GM11168 (cell line): Measurements from ENCODE around the gene CDK11A.
"Not testable (repeated sequence)": the region's sequence is repeated elsewhere in the genome, so short reads cannot be mapped to it uniquely, and the experiment has no call there.

ENCODE experiments used
- in situ Hi-C: fragments of 300-500 bp; cut with MboI; formaldehyde crosslinking; loops from one replicate; pipeline ENCODE4 v1.12.0; 2022; ENCODE audit warnings: low sequenced_read_pairs; ENCODE audit not compliant: unreplicated experiment

Gene CDK11A

DNA sequence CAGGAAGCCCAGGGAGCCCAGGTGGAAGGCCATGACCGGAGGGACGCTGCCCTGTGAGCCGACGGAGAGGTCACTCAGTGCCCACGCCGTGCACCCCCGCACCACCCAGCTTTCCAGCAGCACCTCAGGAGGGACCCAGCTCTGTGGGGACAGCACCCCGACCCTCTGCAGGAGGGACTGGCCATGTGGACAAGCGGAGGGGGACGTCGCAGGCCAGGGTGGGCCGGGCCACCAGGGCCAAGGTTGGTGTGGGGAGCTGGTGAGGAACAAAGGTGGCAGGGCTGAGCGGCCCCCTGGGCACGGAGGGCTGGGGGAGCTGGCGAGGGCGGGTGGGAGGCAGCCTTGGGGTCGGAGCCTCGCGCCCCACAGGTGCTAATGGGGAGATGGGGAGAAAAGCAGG lies 31.3 kb upstream of the CDK11A start:
- in situ Hi-C loops: no loop called here

DNA sequence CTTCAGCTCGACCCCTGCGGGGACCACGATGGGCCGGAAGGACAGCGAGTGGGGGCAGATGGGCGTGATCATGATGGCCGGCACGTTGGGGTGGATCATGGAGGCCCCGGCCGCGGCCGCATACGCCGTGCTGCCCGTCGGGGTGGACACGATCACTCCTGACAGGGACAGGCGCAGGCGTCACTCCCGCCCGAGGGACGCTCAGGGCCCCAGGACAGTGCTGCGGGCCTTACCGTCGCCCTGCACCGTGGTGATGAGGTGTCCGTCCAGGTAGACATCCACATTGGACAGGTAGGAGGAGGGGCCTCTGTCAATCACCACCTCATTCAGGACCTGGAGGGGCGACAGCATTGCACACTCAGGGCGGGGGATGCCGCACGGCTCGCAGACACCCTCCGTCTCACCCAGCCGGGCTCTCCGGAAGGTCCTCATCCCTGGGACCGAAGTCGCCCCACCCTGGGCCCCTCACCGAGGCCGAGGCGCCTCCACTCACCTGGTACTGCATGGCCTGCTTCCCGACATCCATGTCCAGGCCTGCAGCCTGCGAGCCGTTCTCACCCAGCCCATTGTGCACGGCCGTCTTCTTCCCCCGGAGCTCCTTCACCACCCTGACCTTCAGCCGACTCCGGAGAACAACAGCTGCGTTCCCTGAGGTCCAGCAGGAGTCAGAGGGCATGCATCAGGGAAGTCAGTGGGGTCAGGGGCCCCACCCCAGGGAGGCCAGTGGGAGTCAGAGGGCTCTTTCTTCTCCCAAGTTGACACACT lies 30.1 kb upstream of the CDK11A start:
- in situ Hi-C loops: no loop called here

DNA sequence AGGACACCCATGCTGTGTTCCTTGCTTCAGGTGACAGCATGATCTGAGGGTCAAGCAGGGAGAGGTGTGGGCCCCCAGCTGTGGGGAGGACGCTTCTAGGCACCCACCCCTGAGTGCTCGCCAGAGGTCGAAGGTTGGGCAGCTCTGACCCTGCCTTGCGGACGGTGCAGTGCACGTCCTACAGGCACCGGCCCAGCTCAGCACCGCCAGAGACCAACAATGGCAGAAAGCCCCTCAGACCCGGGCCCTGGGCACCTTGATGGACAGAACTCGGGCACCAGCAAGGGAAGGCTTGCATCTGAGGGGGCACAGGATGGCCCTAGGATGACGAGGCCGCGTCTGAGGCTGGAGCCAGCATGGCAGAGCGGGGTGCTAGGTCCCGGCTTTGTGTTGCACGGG lies 29.4 kb upstream of the CDK11A start:
- in situ Hi-C loops: no loop called here

DNA sequence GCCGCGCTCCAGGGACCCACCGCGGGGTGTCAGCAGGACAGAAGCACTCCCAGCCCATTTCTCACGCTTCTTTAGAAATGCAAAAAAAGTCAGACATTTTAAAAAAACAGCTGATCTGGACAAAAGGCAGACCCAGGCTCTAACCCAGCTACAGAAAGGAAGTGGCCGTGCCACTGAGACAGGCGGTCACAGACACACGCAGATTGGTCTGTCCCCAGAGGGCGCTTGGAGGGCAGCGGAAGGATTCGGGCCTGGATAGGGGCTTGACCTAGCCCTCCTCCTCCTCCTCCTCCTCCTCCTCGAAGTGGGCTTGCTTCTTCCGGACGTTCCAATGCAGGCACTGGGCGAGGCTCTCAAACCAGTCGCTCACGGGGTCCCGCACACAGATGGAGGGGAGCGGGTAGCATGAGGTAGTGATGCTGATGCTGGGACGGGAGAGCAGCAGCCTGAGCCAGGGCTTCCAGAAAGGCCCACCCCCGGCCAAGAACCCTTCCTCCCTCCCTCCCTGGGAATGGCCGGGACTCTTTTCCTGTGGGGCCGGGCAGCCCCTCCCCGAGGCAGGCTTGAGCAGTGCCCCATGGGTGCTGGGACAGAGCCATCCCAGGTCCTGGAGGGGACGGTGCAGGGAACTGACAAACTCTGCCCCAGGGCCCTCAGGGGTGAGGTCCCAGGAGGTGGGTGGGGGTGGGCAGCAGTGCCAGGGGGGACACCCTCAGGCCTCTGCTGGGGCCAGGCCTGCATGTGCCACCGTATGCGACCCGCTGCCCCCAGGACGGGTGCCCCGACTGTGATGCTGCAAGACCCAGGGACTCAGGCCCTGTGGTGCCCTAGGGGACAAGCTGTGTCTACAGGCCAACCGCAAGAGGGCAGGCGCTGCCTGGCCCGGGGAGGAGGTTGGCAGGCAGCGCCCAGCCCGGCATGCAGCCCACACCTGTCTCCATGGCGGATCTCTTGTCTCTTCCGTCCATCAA lies 28.8 kb upstream of the CDK11A start:
- in situ Hi-C loops: no loop called here

DNA sequence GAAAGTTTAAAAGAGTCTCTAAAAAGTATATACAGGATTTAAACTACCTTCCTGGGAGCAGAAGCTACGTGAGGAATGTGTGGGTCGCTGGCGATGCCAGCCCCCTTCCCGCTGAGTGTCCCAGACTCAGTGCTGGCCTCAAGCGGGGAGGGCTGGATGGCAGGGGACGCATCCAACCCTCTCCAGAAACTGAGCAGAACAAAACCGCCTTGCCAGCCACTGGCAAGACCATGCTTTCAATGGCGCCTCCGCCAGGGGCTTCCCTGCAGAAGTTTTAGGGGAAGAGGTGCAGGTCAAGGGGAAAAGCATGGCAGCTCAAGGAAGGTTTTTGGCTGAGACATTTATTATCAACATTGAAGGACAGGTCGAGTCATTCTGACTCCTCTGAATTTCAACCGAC lies 28.0 kb upstream of the CDK11A start:
- in situ Hi-C loops: no loop called here

DNA sequence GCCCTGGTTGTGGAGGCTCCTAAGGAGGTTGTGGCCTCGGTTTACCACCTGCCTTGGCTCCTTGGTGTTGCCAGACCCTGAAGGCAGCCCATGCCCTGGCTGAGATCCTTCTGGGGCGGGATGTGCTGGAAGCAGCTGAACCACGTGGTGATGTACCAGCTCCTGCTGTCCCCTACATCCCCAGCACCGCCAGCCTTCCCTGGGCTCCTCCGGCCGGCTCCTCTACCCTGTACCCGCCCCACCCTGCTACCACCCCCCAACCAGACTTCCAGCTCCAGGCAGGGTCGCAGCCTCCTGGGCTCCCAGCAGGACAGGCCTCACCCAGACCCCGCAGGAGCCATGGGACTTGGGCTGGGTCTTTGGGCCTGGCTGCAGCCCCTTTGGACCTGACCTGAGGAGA lies 25.8 kb upstream of the CDK11A start:
- in situ Hi-C loops: loop anchor here (5.0 kb wide), 1 partner anchor 53 kb away; no protein-coding TSS in a partner anchor

DNA sequence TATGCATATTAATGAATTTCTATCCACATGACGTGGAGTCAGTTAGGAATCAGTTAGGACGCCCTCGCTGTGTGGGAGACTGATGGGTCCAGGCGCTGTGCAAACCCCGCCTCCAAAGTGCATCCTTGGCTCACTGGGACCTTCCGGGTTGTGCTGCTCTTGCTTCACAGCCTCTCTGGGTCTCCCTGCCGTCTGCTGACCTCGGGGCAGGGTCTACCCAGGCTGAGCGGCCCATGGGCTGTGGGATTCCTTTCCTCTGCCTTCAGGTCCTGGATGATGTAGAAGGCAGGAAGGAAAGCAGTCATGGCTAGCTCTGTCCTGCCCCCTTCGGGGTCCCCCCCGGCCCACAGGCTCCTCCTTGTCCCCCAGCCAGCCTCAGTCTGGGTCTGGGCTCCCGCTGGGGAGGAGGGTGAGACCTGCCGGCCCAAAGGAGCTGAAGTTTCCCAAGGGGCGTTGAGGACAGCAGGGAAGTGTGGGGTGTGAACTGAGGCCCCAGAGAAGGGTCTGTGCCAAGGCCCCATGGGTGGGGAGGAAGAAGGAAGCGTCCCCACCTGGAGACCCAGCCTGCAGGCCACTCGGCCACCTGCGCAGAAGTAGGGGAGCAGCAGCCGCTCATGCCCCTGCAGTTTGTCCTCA lies 24.6 kb upstream of the CDK11A start:
- in situ Hi-C loops: loop anchor here (5.0 kb wide), 1 partner anchor 52 kb away; no protein-coding TSS in a partner anchor

DNA sequence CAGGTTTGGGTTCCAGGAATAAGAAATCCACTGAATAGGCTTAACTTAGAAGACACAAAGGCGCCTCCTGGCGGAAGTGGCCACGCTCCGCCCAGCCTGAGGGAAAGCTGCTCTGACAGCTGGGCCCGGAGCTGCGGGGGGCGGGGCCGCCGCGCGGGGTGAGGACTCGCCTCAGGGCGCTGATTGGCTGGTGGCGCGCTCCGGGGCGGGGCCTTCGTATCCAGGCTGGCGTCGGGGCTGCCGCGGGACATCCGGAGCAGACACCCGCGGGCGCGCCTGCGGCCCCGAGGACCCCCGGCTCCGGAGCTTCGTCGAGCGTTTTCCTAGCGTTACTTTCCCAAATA lies 22.4 kb upstream of the CDK11A start:
- in situ Hi-C loops: loop anchor here (5.0 kb wide), 1 partner anchor 49 kb away; no protein-coding TSS in a partner anchor

DNA sequence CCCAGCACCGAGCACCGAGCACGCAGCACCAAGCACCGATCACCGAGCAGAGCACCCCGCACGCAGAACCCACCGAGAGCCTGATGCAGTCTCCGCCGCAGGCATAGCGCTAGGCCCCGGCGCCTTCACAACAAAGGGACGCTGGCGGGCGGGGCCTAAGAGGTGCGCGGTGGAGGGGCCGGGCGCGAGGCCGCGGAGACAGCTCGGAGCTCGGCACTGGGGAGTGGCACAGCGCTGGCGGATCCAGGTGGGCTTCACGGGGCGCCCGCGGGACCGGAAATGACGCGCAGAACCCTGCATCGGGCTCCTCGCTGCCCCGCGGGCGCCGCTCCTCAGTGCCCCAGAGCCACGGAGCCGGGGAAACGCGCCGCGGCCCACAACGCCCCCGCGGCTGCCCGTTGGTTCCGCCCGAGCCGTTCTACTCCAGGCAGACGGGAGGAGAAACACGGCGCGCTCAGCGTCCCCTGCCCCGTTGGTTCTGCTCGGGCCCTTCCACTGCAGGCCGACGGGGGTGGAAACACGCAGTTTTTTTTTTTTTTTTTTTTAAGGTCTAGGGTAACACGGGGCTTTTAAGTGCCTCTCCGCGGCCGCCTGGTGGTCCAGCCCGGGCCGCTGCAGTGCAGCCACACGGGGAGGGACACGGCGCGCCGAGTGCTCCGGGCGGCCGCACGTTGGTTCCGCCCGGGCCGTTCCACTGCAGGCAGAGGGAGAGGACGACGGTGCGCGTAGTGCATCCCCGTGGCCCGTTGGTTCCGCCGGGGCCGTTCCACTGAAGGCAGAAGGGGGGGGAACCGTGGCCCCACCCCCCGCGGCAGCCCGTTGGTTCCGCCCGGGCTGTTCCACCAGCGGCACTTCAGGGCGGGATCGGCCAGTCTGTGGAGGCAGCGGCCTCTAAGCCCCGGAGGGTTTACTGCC lies 21.8 kb upstream of the CDK11A start:
- in situ Hi-C loops: loop anchor here (5.0 kb wide), 1 partner anchor 49 kb away; no protein-coding TSS in a partner anchor

DNA sequence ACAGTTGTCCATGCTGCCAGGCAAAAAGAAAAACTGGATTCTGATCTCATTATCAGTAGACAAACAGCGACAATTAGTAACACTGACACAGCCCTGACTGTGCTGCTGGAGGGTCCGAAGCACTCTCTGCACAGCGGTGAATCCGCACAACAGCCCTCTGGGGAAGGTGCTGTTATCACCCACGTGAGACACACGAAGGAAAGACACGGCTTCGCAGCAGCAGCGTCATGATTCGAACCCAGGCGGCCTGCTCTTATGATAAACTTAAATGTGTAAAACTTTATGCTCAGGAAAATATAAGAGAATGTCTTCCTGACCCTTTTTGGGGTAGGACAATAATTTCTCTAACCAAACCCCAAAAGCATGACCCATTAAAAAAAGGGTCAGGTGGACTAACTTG lies 18.4 kb upstream of the CDK11A start:
- in situ Hi-C loops: not testable (repeated sequence)

DNA sequence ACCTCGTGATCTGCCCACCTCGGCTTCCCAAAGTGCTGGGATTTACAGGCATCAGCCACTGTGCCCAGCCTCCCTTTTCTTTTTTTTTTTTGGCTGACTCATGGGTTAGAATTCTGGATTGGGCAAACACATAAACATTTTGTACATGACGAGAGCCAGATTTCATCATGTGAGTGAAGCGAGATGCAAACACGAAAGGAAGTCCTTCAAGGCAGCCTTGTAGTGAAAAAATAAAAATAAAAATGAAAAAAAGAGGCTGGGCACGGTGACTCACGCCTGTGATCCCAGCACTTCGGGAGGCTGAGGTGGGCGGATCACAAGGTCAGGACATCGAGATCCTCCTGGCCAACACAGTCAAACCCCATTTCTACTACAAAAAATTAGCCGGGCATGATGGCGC lies 16.9 kb upstream of the CDK11A start:
- in situ Hi-C loops: not testable (repeated sequence)

DNA sequence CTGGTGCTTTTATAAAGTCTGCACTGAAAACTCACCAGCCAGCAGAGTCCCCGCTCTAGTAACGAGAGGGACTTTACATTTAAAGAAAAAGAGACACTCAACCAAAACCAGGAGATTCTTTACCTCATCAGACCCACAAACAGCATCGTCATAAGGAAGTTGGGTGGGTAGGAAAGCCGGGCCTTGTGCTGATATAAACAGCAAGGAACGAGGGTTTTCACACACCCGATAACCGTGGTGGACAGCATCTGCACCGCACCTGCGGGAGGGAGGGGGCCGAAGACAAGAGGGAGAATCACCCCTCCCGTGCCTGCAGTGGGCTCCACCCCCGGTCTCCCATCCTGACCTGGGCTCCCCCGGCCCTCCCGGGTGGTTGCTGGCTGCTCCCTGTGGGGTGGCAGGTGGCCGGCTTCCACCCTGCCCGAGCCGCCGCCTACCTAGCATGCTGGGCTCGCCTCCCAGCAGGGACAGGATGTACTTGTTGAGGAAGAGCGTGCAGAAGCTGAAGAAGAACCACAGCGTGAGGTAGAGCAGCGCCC lies 14.7 kb upstream of the CDK11A start:
- in situ Hi-C loops: not testable (repeated sequence)

DNA sequence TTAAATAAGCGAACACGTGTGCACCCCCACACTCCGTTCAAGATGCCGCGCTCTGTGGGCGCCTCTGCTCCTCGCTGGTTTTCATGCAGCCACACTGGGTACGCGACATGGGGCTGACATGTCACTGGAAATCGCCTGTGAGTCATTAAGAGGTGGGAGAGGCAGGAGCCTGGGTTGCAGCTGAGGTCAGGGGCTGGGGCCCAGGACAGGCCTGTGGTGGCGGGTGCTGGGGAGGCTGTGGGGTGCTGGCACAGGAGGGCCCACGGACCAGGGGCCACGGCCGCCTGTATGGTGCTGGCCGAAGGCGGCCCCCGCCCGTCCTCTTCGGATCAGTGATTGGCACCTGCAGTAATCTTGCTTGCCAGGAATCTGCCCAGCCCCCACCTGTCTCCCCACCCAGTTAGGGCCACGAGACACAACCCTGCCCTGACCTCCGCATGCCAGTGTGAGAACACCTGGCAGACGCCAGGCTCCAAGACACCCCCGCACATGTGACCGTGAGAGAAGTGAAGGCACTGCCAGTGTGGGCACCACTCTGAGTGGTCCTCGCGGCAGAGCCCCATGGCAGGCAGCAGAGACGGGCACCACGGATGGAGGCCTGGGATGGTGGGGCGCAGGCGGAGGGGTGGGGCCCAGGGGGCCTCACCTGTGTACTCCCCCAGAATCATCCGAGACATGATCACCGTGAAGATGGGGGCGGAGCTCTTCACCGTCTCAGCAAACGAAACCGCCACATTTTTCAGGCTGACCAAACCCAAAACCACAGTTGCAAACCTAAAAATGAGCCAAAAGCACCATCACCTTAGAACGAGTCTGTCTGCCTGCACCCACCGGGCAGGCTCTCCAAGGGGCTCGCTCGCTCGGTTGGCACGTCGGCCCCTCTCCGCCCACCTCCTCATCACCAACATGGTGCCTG lies 13.8 kb upstream of the CDK11A start:
- in situ Hi-C loops: not testable (repeated sequence)

DNA sequence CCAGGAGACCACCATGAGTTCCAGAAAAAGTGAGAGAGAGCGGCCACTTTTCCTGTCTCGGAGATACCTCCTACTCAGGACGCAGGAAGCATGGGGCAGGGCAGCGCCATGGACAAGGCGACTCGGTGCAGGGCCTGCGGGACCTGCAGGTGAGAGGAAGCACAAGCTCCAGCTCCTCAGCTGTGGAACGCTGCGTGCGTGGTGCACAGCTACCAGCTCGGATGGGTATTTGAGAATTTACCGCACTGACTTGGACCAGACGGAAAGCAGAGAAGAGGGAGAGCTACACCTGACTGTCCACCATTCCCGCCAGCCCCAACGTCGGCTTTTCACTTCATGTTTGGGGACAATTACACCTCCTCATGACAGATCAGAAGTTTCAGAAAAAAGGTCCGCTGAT lies 8.2 kb upstream of the CDK11A start:
- in situ Hi-C loops: no loop called here

DNA sequence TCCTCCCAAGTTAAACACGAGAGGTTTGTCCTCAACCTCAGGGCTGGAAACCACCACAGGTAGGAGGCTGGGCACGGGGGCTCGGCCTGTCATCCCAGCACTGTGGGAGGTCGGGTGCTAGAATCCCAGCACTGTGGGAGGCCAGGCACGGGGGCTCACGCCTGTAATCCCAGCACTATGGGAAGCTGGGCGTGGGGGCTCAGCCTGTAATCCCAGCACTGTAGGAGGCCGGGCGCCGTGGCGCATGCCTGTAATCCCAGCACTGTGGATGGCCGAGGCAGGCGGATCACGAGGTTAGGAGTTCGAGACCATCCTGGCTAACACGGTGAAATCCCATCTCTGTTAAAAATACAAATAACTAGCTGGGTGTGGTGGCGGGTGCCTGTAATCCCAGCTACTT lies 6.7 kb upstream of the CDK11A start:
- in situ Hi-C loops: no loop called here

DNA sequence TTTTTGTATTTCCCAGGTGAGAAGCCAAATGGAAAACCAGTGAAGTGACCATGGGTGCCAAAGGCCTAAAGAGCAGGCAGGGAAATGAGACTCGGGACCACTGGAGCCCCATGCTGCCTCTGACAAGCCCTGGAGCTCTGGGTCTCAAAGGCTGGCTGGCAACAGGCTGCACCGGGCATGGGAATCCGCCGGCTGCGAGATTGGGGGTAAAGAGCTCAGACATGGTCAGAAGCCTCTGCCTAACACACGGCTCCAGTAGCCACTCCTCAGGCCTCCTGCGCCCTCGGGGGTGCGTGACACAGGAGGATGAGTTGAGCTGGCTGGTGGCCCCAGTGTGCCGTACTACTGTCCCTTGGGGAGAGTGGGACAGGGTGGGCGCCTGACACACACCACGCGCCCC lies 6.1 kb upstream of the CDK11A start:
- in situ Hi-C loops: not testable (repeated sequence)

DNA sequence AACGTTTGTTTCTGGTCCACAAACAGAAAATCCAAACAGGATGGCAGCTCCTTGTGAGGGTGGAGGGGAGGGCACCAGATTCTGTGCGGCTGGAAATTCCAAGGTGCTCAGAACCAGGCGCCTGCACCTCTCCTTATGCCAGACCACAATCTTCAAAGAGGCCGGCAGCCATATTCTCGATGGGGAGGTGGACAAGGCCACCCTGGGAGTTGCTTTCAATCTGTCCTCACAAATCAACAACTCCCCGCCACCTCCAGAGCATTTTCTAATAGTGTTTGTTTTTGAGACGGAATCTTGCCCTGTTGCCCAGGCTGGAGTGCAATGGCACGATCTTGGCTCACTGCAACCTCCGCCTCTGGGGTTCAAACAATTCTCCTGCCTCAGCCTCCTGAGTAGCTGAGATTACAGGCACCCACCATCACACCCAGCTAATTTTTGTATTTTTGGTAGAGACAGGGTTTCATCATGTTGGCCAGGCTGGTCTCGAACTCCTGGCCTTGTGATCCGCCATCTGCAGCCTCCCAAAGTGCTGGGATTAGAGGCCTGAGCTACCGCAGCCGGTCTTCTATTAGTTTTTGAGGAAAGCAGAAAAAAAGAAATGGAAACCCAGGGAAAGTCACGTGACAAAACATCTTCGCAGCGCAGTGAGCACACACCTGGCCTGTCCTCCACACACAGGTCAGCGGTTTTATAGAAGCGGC lies 5.1 kb upstream of the CDK11A start:
- in situ Hi-C loops: not testable (repeated sequence)
